ENCODE data around the gene GTF2F2.
"Not testable (repeated sequence)": the region's sequence is repeated elsewhere in the genome, so short reads cannot be mapped to it uniquely, and the experiment has no call there.

The GTF2F2 gene

DNA sequence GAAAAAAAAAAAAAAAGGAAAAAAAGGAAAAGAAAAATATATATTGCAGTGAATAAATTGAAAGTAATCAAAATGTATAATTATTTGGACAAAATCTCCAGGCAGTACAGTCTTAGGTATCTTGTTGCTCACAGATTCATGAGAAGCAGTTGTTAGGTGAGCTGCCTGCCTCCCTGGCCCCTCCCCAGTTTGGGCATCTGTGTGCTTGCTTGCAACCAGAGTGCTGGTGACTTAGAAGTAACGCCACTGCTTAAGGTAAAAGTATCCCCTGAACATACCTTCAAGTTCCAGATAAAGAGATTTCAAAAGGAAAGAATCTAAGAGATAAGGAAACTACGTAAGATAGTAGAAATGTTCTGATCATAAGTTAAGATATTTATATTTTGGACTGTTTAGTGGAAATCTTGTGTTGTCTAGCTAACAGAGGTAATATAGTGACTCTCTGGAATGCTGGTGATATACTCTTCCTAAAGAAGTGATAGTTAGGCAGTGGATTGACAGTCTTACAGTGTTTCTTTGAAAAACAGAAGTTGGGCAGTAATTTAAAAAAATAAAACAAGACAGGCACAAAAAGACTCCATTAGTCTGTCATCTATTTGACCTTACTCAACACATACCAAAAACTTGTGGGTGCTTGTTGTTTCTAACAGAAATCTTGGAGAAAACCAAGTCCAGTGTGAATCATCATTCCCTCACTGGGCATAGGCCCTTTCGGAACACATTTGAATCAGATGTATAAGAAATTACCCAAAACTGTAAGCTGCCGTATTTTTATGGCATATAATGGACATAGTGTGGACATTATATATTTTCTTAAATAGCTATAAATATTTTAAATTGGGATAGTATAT, 118.9 kb downstream of the GTF2F2 start:
- no peak overlapping the region for H3K4me3 ChIP-seq (ENCODE audit: low read length)
- H3K9me3 ChIP-seq (ENCODE audit: low read length): no peaks in the 10 kb centered on the region
- no peaks in the 10 kb centered on the region for H3K36me3 ChIP-seq (ENCODE audit: insufficient read depth, low read length)
- H2AFZ ChIP-seq (ENCODE audit: low read depth, low read length): no peak overlapping the region
- H3K4me1 ChIP-seq (ENCODE audit: insufficient read depth, low read length): no peaks in the 10 kb centered on the region
- H3K27me3 ChIP-seq (ENCODE audit: insufficient read depth, low read length): no peaks in the 10 kb centered on the region

DNA sequence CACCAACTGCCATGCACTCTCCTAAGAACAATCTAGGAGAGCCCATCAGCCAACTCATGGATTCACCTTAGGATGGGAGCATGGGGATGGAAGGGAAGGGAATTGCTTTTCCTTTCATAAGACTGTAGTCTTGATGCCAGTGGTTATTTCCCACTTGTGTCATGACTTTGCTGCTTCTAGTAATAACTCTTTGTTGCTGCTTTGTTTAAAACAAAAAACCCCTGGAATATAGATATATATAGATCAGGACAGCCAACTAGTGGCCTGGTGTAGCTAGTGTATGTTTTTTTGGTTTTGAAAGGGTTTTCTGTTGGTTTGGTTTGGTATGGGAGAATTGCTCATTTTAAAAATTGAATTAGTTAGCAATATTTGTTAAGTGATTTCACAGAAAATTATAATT, 119.8 kb downstream of the GTF2F2 start:
- H3K27me3 ChIP-seq (ENCODE audit: insufficient read depth, low read length): no peaks in the 10 kb centered on the region
- H3K4me3 ChIP-seq (ENCODE audit: low read length): no peak overlapping the region
- H2AFZ ChIP-seq (ENCODE audit: low read depth, low read length): no peak overlapping the region
- H3K36me3 ChIP-seq (ENCODE audit: insufficient read depth, low read length): no peaks in the 10 kb centered on the region
- no peaks in the 10 kb centered on the region for H3K9me3 ChIP-seq (ENCODE audit: low read length)
- no peaks in the 10 kb centered on the region for H3K4me1 ChIP-seq (ENCODE audit: insufficient read depth, low read length)

DNA sequence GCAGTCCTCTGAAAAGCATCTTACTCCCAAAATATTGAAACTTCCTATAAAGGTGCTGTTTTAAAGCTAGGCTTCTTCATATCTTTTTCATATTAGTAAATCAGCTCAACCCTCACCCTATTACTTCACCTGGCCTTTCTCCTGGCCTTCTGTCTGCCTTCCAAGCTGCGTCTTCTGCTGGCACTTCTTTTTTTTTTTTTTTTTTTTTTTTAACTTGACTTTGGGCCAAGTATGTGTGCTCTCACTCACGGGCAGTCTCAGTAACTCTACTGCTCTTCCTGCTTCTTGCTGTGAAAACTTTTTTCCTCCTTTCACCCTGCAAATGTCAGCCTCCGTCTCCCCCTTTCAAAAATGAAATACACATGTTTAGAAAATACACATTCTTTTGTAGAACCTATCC, 121.8 kb downstream of the GTF2F2 start:
- no peak overlapping the region for H2AFZ ChIP-seq (ENCODE audit: low read depth, low read length)
- H3K36me3 ChIP-seq (ENCODE audit: insufficient read depth, low read length): no peaks in the 10 kb centered on the region
- no peaks in the 10 kb centered on the region for H3K4me1 ChIP-seq (ENCODE audit: insufficient read depth, low read length)
- H3K4me3 ChIP-seq (ENCODE audit: low read length): no peak overlapping the region
- H3K27me3 ChIP-seq (ENCODE audit: insufficient read depth, low read length): no peaks in the 10 kb centered on the region
- H3K9me3 ChIP-seq (ENCODE audit: low read length): no peaks in the 10 kb centered on the region

DNA sequence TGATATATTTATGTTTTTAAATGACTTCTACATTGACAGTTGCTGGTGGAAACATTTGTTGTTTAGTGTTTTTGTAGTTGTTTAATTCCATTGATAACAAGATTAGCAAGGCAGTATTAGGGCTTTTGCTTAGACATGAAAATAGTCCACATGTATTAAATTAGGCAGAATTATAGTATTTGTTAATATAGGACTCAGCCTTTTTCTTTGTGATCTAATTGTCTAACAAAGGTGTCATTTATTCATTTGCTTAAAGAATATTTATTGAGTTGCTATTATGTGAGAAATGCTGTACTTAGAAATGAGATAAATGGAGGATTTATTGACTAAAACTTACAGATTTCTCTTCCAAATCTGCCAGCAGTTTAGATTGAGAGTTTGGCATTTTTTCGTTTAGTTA, 122.2 kb downstream of the GTF2F2 start:
- Histone ChIP-seq H3K36me3 (ENCODE audit: insufficient read depth, low read length) (no peaks in the 10 kb centered on the region), H3K4me1 (ENCODE audit: insufficient read depth, low read length) (no peaks in the 10 kb centered on the region), H3K9me3 (ENCODE audit: low read length) (no peaks in the 10 kb centered on the region), H3K4me3 (ENCODE audit: low read length) (no peak overlapping the region), H2AFZ (ENCODE audit: low read depth, low read length) (no peak overlapping the region), H3K27me3 (ENCODE audit: insufficient read depth, low read length) (no peaks in the 10 kb centered on the region)

DNA sequence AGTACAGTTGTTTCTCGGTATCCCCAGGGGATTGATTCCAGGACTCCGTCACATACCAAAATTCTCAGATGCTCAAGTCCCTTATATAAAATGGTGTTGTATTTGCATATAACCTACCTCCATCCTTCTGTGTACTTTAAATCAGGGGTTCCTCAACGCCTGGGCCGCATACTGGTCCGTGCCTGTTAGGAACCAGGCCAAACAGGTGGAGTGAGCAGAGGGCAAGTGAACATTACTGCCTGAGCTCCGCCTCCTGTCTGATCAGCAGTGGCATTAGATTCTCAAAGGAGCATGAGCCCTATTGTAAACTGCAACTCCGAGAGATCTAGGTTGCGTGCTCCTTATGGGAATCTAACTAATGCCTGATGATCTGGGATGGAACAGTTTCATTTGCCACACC, 122.8 kb downstream of the GTF2F2 start:
- H3K27me3 ChIP-seq (ENCODE audit: insufficient read depth, low read length): no peaks in the 10 kb centered on the region
- no peaks in the 10 kb centered on the region for H3K4me1 ChIP-seq (ENCODE audit: insufficient read depth, low read length)
- H3K4me3 ChIP-seq (ENCODE audit: low read length): no peak overlapping the region
- no peaks in the 10 kb centered on the region for H3K9me3 ChIP-seq (ENCODE audit: low read length)
- H2AFZ ChIP-seq (ENCODE audit: low read depth, low read length): no peak overlapping the region
- no peaks in the 10 kb centered on the region for H3K36me3 ChIP-seq (ENCODE audit: insufficient read depth, low read length)

DNA sequence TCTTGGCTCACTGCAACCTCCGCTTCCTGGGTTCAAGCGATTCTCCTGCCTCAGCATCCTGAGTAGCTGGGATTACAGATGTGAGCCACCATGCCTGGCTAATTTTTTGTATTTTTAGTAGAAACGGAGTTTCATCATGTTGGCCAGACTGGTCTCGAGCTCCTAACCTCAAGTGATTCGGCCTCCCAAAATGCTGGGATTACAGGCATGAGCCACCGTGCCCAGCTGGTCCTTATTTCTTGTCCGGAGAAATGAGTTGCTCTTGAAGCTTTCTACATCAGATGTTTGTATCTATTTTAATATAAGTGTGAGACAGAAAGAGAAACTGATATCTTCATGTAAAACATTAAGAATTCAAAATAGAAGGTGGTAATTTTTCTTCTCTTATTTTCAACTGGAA, 124.4 kb downstream of the GTF2F2 start:
- H3K36me3 ChIP-seq (ENCODE audit: insufficient read depth, low read length); H3K4me1 ChIP-seq (ENCODE audit: insufficient read depth, low read length); H2AFZ ChIP-seq (ENCODE audit: low read depth, low read length): not testable (repeated sequence)

DNA sequence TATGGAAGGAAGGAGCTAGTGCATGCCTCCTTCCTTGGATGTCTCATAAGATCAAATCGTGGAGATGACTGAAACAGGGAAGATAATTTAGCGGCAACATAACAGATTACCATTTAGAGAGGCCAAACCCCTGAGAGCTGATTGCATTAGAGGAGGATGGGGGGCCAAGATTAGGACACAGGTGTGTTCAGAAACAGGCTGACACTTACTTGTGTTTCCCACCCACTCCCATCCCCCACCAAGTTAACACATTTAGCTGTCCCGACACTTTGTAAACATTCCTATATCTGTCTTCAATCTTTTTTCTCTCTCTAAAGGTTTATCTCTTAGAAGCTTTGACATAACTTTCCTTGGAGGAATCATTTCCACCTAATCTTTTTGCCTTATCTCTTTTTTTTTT, 129.4 kb downstream of the GTF2F2 start:
- Histone ChIP-seq H3K27me3 (ENCODE audit: insufficient read depth, low read length) (no peaks in the 10 kb centered on the region), H3K4me1 (ENCODE audit: insufficient read depth, low read length) (no peaks in the 10 kb centered on the region), H3K36me3 (ENCODE audit: insufficient read depth, low read length) (peaks cover 18% of the 10 kb centered on the region), H3K4me3 (ENCODE audit: low read length) (no peak overlapping the region), H2AFZ (ENCODE audit: low read depth, low read length) (no peak overlapping the region), H3K9me3 (ENCODE audit: low read length) (no peaks in the 10 kb centered on the region)

More for the DNA sequence above, 124.4 kb downstream of the GTF2F2 start:
- not testable (repeated sequence) for H3K4me3 ChIP-seq (ENCODE audit: low read length); H3K9me3 ChIP-seq (ENCODE audit: low read length); H3K27me3 ChIP-seq (ENCODE audit: insufficient read depth, low read length)

DNA sequence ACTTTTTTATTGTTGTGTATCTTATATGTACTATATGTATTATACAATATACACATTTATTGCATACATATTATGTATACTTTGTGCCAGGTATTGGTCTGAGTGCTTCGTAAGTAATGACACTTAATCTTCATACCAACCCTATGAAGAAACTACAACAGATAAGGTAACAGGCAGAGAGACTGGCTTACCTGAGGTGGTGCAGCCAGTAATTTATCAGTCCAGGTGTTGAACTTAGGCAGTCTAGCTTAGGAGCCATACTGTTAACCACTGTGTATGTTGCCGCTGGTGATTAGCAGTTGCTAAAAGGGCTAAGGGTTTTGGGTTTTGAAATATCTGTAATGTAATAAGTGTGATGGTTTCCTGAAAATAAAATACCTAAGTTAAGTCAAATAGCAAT, 134.1 kb downstream of the GTF2F2 start:
- Histone ChIP-seq H3K4me3 (ENCODE audit: low read length) (no peak overlapping the region), H3K36me3 (ENCODE audit: insufficient read depth, low read length) (peaks cover 19% of the 10 kb centered on the region), H2AFZ (ENCODE audit: low read depth, low read length) (no peak overlapping the region), H3K27me3 (ENCODE audit: insufficient read depth, low read length) (no peaks in the 10 kb centered on the region), H3K9me3 (ENCODE audit: low read length) (no peaks in the 10 kb centered on the region), H3K4me1 (ENCODE audit: insufficient read depth, low read length) (no peaks in the 10 kb centered on the region)

DNA sequence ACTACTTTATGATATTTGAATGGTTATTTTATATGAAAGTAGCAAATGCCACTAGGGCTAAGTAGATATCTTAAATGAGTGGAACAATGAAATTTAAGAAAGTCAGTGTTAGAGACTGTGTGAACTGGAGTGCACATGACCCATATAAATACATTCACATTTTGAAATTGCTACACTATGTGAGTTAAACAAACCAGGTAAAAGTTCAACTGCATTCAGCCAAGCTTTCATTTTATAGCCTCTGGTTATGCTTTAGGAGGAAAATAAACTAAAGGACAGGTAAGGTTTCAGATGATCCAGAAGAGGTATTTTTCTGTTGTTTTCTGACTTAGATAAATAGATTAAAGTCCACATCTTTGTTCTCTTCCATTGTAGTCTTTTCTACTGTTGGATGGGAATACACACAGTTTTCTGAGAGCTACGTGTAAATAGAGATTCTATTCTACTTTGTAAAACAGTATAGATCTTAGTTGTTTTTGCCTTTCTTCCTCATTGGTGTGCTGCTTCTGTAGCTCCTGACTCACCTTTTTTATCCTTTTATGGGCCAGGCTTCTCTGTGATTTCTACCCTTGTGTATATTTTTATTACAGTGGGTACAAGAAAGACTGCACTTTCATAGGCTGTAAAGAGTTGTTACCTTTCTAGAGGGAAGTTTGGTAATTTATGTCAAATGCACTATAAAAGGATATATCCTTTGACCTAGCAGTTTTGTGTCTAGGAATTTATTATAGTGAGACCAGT, 135.1 kb downstream of the GTF2F2 start:
- Histone ChIP-seq H3K4me3 (ENCODE audit: low read length) (no peak overlapping the region), H3K4me1 (ENCODE audit: insufficient read depth, low read length) (no peaks in the 10 kb centered on the region), H2AFZ (ENCODE audit: low read depth, low read length) (no peak overlapping the region), H3K9me3 (ENCODE audit: low read length) (no peaks in the 10 kb centered on the region), H3K36me3 (ENCODE audit: insufficient read depth, low read length) (peaks cover 19% of the 10 kb centered on the region), H3K27me3 (ENCODE audit: insufficient read depth, low read length) (no peaks in the 10 kb centered on the region)

DNA sequence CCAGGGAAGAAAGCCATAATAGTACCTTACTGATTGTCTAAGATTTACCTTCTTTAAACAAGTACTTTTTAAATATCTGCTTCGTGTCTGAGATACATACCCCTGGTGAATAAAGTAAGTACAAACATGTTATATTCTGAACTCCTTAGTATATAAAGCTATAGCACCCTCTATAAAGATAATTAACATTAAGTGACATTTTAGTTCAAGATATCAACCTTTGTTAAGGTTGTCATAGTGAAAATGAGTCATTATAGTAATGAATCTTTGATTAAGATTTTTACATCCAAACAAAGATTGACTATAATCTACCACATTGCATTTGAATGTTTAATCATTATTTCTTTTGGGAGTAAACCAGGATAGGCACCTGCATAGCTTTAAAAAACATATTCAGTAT, 135.9 kb downstream of the GTF2F2 start:
- H3K4me1 ChIP-seq (ENCODE audit: insufficient read depth, low read length): no peaks in the 10 kb centered on the region
- peaks cover 19% of the 10 kb centered on the region for H3K36me3 ChIP-seq (ENCODE audit: insufficient read depth, low read length)
- no peak overlapping the region for H3K4me3 ChIP-seq (ENCODE audit: low read length)
- H3K9me3 ChIP-seq (ENCODE audit: low read length): no peaks in the 10 kb centered on the region
- H2AFZ ChIP-seq (ENCODE audit: low read depth, low read length): no peak overlapping the region
- no peaks in the 10 kb centered on the region for H3K27me3 ChIP-seq (ENCODE audit: insufficient read depth, low read length)

DNA sequence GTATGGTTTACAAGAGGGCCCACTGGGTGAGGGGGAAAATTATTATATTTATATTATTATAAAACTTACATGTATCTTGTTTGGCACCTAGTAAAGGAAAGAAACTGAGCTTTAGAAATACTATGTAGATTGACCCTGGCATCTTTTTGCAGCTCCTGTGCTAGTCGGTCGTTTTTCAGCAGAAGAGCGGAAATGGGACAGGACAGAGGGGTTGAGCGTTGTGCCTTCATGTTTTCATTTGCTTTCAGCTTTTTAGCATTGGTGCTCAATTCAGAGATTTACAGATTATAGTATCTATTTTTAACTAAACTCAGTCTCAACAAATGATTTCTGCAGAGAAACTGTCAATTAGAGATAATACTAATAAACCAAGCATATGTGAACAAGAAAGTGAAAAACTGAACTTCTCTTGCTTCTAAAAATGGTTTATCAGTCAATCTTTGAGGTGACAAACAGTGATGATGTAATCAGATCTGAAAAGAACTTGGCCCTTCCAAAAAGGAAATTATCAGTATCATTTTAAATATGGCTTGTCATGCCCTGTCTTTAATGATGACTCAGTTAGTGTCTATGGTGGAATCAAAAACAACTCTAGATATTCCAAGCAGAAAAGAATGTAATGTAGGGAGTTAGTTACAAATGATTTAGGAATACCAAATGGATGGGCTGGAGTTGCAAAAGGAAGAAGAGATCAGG, 137.5 kb downstream of the GTF2F2 start:
- no peaks in the 10 kb centered on the region for H3K27me3 ChIP-seq (ENCODE audit: insufficient read depth, low read length)
- H3K4me1 ChIP-seq (ENCODE audit: insufficient read depth, low read length): no peaks in the 10 kb centered on the region
- peaks cover 2% of the 10 kb centered on the region for H3K9me3 ChIP-seq (ENCODE audit: low read length)
- peaks cover 19% of the 10 kb centered on the region for H3K36me3 ChIP-seq (ENCODE audit: insufficient read depth, low read length)
- no peak overlapping the region for H3K4me3 ChIP-seq (ENCODE audit: low read length)
- H2AFZ ChIP-seq (ENCODE audit: low read depth, low read length): no peak overlapping the region

DNA sequence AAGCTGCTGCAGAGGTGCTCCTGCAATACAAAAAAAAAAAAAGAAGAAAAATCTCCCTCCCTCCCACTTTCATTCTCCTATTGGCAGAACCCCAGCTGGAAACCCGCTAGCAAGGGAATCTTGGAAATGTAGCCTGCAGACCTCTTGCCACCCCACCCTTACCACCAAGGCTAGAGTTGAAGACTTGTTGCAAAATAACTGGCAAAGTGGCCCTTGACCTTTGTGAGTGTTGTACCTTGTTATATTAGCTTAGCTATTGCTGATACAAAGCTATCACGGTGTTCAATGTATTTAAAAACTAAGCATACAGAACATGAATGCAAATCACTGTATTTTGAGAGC, 138.0 kb downstream of the GTF2F2 start:
- H3K4me1 ChIP-seq (ENCODE audit: insufficient read depth, low read length): no peaks in the 10 kb centered on the region
- peaks cover 2% of the 10 kb centered on the region for H3K9me3 ChIP-seq (ENCODE audit: low read length)
- no peak overlapping the region for H2AFZ ChIP-seq (ENCODE audit: low read depth, low read length)
- H3K4me3 ChIP-seq (ENCODE audit: low read length): no peak overlapping the region
- H3K36me3 ChIP-seq (ENCODE audit: insufficient read depth, low read length): peaks cover 14% of the 10 kb centered on the region
- H3K27me3 ChIP-seq (ENCODE audit: insufficient read depth, low read length): no peaks in the 10 kb centered on the region

DNA sequence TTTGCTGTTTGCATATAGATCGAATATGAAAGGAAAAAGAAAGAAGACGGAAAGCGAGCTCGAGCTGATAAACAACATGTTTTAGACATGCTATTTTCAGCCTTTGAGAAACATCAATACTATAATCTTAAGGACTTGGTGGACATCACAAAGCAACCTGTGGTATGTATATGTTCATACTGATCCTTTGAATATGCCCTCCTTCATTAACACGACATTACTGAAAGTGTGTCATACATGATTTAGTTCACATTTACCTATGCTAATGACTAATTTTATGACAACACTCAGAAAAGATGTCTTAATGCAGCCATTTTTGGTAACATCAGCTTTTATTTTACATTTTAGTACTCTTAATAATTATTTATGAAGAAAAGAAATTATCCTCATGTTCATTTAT, 146.9 kb downstream of the GTF2F2 start:
- no peak overlapping the region for H2AFZ ChIP-seq (ENCODE audit: low read depth, low read length)
- H3K36me3 ChIP-seq (ENCODE audit: insufficient read depth, low read length): peaks cover 17% of the 10 kb centered on the region
- no peaks in the 10 kb centered on the region for H3K27me3 ChIP-seq (ENCODE audit: insufficient read depth, low read length)
- H3K4me3 ChIP-seq (ENCODE audit: low read length): no peak overlapping the region
- H3K9me3 ChIP-seq (ENCODE audit: low read length): peaks cover 2% of the 10 kb centered on the region
- H3K4me1 ChIP-seq (ENCODE audit: insufficient read depth, low read length): no peaks in the 10 kb centered on the region
